ENCODE data around the gene PROM1.

- TF ChIP-seq ARNT (IDR thresholded peaks at IDR 0.05) = no peak
- TF ChIP-seq PKNOX1 (IDR thresholded peaks at IDR 0.05) = no peak
- no peak for TF ChIP-seq SP1 (IDR thresholded peaks at IDR 0.05)
- TF ChIP-seq FOXA1 (IDR thresholded peaks at IDR 0.05) = no peak
- no peak for TF ChIP-seq ZNF384 (IDR thresholded peaks at IDR 0.05)
Observed at GRCh38 chr4:15934259-15934658, 149.6 kb downstream of the PROM1 start.
